NCI-H1092 (cell line): Measurements from ENCODE around the gene CXCL17.

Source experiments
- DNase-seq: peaks from one replicate; lab custom pipeline; 2025; lab: John Stamatoyannopoulos, UW

The CXCL17 gene

DNA sequence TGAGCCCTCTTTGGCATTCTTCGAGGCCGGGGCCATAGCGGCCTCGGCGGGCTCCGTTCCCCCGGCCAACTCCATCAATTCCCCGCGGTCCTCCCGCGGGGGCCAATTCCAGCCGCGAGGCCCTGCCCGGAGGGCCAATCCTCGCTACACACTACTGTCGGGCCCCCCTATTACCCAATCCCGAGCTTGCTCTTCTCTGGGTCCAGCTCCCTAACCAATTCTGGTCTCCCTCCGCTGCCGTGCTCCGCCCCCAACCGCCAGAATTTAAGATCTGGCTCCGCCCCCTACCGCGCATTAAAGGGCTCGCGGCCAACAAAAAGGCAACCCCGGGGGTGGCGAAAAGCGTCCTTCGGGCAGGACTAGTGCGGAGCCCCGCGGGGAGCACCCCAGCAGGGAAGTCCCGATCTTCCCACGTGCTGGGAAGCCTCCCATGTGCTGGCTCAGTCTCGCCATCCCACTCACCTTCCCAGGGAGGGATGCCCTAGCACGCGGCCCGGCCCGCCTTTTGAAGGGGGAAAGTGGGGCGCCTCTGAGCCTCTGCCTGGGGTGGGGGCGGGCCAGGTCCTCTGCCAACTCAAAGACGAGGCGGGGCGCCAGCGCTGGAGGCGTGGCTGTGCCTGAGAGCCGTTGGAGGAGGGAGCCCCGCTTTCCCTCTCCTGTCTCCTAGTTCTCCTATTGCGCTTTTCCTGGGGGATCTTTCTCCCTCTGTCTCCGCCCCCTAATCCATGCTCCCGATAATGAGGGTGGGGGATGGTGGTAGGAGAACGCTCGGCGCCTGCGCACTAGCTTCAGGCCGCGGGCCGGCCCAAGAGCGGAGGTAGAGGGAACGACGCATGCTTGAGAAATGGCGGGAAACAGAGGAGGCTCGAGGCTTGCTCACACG, 19.0 kb downstream of the CXCL17 start:
- DNase-seq, result peak; percentile 69

DNA sequence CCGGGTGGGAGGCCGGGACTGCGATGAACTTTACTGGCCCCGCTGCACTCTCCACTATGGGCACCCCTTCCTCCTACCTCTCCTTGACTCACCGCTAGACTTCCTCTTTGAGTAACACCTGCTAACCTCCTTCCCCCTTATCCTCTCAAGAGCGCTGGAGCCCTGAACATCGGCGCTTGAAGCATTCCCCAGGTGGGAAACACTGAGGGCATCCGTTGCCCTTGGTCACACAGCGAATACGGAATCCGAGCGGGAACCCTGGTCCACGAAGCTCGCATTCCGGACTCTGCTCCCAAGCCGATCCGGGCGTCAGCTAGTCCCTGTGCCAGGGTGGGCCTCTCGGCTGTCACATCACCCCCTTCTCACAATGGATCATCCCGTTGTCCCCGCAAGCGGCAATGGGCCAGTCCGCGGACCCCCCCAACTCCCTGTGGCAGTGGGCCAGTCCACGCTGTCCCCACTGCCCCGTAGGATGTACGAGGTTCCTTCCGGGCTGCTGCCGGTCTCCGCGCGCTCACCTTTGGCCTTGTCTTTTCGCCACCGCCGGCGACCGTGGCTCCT, 19.8 kb downstream of the CXCL17 start:
- no peak for DNase-seq

DNA sequence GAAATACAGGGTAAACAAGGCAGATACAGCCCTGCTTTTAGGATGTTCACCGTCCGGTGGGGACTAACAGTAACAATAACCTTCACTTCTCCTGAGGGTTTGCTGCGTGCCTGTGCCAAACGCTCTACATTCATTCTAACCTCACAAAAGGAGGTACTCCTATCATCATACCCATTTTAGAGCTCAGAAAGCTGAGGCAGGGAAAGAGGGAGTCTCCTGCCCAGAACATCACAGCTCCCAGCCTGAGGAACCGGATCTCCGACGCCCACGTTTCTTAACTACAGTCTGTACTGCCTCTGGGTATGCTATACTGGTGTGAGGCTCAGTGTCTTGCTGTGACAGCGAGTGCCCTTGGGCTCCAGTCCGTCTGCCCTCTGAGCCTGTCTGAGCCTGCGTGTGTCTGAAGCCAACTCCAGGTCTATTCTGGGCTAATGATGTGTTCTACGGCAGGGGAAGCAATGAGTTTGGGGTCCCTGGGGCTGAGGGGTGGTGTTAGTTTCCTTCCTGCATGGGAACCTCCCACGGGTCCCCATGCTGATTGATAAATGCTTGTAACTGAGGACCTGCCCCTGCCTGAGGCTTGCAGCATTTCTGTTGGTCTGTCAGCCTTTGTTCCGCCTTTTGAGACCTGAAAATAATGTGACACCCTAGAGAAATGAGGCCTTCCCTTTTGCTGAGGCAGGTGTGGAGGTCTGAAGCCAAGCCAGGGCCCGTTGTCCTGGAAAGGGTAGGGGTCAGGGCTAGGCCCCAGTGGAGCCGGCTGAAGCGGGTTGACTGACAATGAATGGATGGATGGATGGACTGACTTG, 20.4 kb downstream of the CXCL17 start:
- no peak for DNase-seq

DNA sequence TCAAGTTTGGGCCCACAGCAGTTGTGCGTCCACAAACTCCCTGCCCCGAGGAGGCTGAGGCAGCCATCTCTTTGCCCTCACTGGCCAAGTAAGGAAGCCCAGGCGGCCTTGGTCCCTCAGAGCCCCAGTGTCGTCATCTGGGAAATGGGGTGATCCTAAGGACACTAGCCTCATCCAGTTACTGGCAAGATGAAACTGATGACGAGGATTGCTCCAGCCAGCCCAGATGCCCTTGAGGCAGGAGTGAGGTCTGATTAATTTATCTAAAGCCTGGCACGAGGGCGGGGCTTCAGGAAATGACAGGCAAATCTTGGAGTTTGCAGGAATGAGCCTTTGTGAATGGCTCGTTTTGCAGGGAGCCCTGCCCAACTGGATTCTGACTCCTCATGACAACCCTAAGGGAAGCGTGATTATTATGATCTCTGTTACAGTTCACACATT, 21.1 kb downstream of the CXCL17 start:
- no peak for DNase-seq

DNA sequence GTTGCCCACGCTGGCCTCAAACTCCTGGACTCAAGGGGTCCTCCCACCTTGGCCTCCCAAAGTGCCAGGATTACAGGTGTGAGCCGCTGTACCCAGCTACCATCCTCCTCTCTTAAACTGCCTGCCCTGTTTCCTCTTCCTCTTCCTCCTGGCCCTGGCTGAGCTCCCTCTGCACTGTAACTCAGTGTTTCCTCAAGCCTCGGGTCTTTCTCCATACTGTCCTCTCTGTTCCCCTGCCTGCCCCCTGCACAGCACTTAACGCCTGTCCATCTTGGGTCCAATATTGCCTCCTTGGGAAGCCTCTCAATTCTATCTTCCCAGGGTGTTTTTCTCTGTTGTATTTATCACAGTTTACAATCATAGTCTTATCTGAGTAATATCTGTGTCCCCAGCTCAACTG, 21.6 kb downstream of the CXCL17 start:
- no peak for DNase-seq

DNA sequence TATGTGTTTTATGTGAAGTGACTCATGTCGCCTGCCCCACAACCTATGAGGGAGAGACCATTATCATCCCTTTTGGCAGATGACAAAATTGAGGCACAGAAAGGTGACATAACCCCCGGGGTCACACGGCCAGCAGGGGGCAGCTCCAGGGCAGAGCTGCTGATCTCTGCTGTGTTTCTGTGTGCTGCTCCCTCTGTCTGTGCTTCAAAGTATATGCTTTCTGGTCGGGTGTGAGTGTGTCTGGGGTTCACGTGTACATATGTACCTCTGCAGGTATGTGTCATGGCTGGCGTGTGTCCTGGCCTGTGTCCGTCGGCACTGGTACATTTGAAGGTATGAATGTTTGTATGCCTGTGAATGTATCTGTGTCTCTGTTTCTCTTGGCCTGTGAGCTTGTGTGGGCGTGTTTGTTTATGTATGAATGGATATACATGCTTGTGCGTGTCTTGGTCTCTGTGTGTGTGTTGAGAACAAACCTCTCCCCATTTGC, 22.6 kb downstream of the CXCL17 start:
- DNase-seq, result no peak

DNA sequence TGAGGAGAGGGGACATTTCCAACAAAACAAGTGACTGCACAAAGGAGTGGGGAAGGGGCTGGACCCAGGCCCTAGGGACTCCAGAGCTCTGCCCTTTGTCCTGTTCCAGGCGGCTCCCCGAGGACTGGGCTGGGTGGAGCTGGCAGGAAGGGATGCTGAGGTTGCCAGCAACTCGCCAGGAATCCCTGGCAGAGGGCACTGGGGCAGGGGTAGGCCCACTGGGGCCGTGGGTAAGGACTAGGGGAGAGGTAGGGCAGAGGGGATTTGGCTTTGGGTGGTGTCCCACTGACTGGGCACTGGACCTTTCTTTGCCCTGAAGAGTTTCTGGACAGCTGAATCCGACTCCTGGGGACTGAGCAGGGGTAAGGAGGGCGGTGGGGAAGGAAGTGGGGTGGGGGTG, 23.4 kb downstream of the CXCL17 start:
- DNase-seq, result no peak

DNA sequence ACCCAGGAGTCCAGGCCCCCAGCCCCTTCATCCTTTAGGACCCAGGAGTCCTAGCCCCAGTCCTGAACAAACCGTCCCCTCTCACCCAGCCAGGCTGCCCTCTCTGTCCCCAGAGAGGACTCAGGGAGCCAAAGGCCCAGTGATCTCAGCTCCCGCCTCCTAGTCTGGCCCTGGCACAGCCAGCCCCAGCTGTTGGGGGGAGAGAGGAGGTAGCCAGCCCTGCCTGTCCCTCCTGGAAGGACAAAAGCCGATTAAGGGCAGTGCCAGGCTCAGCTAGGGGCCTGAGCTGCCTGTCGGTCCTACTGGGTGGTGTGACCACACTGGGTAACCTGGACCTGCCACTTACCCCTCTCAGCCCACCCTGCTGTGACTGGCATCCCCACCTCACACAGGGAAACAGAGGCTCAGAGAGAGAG, 30.1 kb downstream of the CXCL17 start:
- no peak for DNase-seq

DNA sequence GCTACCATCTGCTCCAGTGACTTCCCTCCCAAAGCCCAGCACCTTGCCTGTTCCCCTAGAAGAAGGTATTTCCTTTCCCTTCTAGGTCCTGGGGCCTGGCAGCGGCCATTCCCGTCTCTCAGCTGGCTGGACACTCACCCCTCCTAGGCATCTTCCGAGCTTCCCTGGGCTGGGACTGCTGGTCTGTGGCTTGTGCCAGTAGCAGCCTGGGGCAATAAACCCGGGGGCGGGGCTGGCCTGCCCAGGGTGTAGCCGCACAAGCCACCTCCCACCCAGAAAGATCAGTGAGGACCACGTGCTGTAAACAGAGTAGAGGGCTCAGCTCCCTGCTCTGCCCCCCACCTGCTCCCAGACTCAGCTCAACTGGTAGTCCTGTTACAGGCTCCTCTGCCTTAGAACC, 30.5 kb downstream of the CXCL17 start:
- DNase-seq, result no peak

DNA sequence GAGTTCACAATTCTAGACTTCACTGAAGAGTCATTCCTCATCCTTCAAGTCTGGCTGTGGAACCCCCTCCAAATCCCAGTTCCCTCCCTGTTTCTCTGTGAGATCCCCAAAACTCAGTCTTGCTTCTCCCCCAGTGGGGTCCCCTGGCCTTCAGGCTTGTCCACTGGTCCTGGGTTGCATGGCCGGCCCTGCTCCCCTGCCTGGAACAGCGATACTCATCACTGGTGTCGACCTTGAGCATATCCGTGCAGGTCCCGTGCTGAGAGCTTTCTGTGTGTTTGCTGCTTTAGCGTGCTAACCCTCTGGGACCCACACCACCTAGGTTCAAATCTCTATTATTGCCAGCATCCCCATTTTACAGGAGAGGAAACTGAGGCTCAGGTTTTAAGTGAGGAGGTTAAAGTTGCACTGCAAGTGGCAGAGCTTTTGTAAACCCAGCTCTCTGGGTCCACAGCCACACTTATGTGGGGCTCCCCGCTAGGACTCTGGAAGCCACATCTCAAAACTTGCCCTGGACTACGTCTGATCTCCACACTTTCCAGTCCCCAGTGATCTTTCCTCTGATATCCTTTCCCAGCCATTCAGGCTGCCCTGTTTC, 31.1 kb downstream of the CXCL17 start:
- no peak for DNase-seq

DNA sequence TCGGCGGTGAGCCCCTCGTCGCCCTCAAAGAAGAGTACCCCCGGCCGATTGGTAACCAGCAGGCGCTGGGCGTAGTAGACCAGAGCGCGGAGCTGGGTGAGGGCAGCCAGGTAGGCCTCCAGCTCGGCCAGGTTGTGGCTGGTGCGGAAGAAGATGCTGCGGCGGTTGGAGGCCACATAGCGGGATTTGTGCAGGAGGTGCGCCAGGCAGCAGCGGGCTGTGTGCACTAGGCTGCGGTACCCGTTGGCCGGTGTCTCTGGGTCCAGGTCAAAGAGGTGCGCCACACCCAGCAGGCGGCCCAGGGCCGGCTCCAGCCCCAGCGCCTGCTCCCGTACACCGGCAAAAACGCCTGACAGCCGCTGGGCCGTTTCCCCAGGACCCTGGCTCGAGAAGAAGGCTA, 32.4 kb downstream of the CXCL17 start:
- no peak for DNase-seq

DNA sequence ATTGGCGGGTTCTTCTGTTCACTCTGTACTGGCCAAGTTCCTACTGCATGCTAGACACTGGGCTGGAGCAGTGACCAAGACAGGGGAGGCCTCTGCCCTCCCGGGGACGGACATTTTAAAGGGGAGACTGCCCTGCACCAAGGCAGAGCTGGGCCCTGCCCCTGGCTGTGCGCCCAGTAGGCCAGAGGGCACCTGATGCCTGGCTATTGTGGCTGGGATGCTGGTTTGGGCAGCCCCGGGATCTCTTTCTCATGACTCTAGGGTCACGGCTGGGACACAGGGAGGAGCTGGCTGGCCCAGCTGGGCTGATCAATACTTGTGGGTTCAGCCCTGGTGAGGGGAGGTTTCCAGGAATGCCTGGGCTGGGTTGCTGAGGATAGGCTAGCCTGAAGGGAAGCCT, 33.3 kb downstream of the CXCL17 start:
- DNase-seq, result no peak

DNA sequence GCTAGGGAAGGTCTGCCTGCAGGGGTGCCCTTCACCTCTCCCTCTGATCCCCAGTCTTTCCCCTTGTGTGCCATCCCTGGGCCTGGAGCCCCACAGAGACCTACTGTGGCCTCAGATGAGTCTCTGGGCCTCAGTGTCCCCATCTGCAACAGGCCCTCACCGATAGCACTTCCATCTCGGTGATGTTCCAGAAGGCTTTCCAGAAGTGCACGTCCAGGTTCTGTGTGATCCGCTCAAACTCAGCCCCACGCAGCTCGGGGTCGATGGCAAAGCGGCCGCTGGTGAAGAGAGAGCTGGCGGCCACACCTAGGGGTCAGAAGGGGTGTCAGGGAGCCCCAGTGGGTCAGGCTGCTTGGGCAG, 35.0 kb downstream of the CXCL17 start:
- no peak for DNase-seq

DNA sequence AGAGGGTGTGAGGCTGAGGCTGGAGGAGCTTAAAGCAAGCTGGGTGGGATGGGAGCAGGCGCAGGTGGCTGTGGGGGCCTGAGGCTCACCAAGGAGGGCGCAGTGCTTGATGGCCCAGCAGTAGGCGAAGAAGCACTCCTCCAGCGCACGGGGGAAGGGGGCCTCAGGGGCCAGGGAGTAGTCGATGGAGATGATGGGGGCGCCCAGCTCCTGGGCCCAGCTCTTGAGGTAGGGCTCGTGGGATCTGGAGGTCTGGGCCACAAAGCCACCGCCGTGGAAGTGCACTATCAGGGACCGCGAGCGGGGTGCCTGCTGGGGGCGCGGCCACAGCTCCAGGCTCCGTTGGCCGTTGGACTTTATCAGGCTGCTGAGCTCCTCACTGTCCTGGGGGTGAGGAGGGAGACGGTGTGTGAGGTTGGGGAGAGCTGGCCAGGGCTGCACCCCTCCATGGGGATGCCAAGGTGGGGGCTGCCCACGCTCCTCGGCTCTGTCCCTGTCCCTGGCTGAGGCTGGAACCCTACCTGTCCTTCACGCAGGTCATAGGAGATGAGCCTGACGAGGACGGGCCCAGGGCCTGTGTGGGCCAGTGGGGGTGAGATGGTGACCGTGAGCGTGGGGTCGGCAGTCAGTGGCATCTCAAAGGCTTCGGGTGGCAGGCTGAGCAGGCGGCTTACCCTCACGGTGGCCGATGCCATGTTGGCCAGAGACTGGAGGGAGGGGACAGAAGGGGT, 35.5 kb downstream of the CXCL17 start:
- no peak for DNase-seq

DNA sequence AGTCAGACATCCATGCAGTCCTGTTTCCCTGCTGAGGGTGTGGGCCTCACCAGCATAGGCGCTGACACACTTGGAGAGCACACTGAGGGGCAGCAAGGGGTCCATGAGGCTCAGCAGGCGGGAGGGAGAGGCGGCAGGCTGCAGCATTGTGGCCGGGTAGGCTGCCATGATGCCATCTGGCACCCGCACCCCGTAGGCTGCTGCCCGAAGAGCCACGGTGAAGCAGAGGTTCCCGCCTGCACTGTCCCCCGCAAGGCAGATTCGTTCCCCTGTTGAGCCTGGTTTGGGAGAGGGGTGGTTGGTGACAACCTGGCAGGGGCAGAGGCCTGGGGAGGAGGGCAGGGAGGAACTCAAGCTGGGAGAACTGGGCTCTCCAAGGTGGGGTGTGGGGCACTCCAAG, 36.6 kb downstream of the CXCL17 start:
- DNase-seq, result no peak

DNA sequence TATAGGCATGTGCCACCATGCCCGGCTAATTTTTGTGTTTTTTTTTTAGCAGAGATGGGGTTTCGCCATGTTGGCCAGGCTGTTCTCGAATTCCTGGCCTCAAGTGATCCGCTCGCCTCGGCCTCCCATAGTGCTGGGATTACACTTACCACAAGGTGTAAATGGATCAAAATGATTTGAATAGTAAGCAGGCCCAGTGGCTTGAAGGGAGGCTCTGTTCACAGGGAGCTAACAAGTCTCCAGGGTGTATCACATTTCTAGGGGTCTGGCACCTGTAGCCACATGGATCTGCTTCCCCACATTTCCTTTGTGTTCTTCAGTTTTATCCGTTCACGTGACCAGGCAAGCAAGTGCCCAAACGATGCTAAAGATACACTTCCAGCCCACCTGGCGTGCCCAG, 39.2 kb downstream of the CXCL17 start:
- no peak for DNase-seq

DNA sequence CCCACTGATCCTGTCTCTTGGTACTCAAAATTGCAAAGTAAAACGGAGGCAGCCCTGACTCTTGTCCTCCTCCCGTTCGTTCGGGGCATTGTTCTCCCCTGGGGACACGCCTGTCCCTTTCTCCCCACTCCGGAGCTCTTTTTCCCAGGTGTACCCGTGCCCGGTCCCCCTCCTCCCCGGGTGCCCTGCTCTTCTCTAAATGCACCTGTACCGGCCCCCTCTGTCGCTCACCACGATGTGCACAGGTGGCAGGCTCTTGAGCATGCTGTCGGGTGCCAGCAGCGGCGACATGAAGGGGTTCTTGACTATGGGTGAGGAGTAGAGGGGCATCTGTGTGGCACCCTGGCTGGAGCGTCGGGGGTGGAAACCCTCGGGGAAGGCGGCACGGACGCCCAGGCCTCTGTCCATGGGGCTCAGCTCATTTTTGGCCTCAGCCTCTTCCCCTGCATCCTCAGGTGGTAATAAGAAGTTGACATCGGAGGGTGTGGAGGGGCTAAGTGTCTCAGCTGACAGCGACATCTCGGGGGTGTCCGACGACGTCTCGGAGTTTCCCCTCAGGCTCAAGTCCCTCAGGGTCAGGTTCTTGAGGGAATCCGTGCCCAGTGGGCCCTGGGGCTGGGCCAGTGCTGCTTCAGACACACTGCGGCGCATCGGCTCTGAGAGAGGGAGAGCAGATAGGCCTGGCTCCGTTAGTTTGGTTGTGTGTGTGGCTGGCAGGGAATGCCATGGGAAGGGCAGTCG, 40.2 kb downstream of the CXCL17 start:
- peak; percentile 10 for DNase-seq

DNA sequence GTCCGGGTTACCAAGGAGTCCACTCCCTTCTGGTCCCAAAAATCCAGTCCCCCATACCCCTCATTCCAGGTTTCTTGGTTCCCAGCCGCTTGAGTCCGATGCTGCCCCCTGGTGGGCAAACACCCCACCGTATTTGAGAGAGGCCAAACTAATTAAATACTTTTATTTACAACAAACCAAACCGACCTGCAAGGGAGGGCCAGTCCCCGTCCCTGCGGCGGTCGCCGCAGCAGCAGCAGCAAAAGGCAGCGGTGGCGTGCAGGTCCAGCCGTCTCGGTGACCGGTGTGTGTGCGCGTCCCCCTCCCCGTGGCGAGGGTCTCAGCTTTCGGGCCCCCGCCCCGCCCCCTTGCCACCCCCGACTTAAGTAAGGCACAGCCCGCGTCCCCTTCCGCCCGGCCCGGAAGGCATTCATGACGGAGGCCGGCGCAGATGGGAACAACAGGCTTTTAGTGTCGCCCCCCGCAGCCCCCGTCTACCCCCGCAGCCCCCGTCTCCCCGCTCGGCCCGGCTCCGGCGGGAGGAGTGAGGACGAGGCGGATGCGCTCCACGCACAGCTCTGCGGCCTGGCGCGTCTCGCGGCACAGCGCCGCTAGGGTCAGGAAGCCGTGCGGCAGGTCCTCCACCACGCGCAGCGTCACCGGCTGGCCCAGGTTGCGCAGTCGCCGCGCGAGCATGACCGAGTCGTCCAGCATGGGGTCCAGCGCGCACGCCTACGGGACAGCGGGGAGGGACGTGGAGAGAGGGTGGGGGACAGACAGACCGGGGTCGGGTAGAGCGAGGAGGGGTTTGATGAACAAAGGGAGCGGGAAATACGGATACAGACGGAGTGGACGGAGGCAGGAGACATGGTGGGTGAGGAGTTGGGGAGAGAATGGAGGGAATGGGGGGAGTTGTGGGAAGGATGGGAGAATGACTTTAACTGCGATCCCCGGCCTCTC, 41.1 kb downstream of the CXCL17 start:
- peak; percentile 39 for DNase-seq

DNA sequence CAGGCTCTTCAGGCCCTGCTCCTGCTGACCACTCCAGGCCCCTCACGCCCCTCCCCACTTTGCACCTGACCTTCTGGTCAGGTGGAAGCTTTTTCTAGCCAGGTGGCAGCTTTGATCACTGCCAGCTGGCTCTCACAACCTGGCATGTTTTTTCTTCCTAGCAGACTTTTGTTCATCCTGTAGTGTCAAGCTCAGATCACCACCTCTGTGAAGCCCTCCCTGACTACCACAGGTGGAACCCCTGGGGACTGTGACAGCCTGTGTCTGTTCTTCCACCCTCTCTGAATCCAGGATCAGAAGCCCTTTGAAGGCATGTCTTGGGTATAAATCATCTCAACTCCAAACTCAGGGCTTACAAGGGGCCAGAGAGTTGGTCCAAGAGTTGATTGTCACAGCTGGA, 42.3 kb downstream of the CXCL17 start:
- DNase-seq, result no peak
